Nephron progenitor cell (in vitro differentiated cells): ENCODE measurements around the gene RBBP5.

ENCODE experiments used
- DNase-seq: peaks from one replicate; pipeline ENCODE4 v3.0.0; 2021
- H3K27ac Mint-ChIP-seq: 2 replicates; pipeline ENCODE4 v1.8.0; 2021; ENCODE audit warnings: mild to moderate bottlenecking, moderate library complexity, mixed read lengths
- H3K27me3 Mint-ChIP-seq: 2 replicates; pipeline ENCODE4 v1.8.0; 2021; ENCODE audit warnings: mild to moderate bottlenecking, low read depth, mixed read lengths; ENCODE audit not compliant: poor library complexity
- H3K36me3 Mint-ChIP-seq: 2 replicates; pipeline ENCODE4 v1.8.0; 2021; ENCODE audit warnings: low read depth, mixed read lengths
- H3K4me1 Mint-ChIP-seq: 2 replicates; pipeline ENCODE4 v1.8.0; 2021; ENCODE audit warnings: mixed read lengths
- H3K4me3 Mint-ChIP-seq: 2 replicates; pipeline ENCODE4 v1.8.0; 2021; ENCODE audit warnings: mild to moderate bottlenecking, moderate library complexity, mixed read lengths
- H3K9me3 Mint-ChIP-seq: 2 replicates; pipeline ENCODE4 v1.8.0; 2021; ENCODE audit warnings: mild to moderate bottlenecking, moderate library complexity, mixed read lengths
- TF ChIP-seq, protein P1 (sequence below): fragments of 200-600 bp; sonication (generic); IDR thresholded peaks from 2 replicates; pipeline ENCODE4 v1.5.0; 2021; ENCODE audit warnings: antibody characterized with exemption

Gene RBBP5

GRCh38 chr1:205061665-205062069 is 60.1 kb downstream of the RBBP5 start:
- H3K27ac Mint-ChIP-seq: no peak overlapping the region
- H3K27me3 Mint-ChIP-seq: peaks cover 5% of the 10 kb centered on the region
- peaks cover 29% of the 10 kb centered on the region for H3K4me1 Mint-ChIP-seq
- no peak overlapping the region for H3K4me3 Mint-ChIP-seq
- peak; percentile 93 for DNase-seq
- no peaks in the 10 kb centered on the region for H3K36me3 Mint-ChIP-seq
- H3K9me3 Mint-ChIP-seq: no peaks in the 10 kb centered on the region
- TF ChIP-seq, protein P1, sequence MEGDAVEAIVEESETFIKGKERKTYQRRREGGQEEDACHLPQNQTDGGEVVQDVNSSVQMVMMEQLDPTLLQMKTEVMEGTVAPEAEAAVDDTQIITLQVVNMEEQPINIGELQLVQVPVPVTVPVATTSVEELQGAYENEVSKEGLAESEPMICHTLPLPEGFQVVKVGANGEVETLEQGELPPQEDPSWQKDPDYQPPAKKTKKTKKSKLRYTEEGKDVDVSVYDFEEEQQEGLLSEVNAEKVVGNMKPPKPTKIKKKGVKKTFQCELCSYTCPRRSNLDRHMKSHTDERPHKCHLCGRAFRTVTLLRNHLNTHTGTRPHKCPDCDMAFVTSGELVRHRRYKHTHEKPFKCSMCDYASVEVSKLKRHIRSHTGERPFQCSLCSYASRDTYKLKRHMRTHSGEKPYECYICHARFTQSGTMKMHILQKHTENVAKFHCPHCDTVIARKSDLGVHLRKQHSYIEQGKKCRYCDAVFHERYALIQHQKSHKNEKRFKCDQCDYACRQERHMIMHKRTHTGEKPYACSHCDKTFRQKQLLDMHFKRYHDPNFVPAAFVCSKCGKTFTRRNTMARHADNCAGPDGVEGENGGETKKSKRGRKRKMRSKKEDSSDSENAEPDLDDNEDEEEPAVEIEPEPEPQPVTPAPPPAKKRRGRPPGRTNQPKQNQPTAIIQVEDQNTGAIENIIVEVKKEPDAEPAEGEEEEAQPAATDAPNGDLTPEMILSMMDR: peak; percentile 82

DNA sequence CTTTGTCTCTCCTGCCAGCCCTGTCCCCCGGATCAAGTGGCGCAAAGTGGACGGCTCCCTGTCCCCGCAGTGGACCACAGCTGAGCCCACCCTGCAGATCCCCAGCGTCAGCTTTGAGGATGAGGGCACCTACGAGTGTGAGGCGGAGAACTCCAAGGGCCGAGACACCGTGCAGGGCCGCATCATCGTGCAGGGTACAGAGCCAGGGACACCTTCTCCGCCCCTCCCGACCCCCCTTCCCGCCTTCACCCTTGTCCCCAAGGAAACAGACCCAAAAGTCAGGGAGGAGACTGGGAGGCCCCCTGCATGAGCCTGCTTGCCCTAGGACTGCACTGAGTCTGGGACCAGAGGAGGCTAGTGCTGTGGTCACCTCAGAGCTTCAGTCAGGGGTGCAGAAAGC is 60.6 kb downstream of the RBBP5 start:
- TF ChIP-seq, protein P1: no peak
- DNase-seq: no peak
- Mint-ChIP-seq H3K27me3 (peaks cover 5% of the 10 kb centered on the region), H3K4me3 (no peak overlapping the region), H3K4me1 (peaks cover 29% of the 10 kb centered on the region), H3K27ac (no peak overlapping the region), H3K36me3 (no peaks in the 10 kb centered on the region), H3K9me3 (no peaks in the 10 kb centered on the region)

DNA sequence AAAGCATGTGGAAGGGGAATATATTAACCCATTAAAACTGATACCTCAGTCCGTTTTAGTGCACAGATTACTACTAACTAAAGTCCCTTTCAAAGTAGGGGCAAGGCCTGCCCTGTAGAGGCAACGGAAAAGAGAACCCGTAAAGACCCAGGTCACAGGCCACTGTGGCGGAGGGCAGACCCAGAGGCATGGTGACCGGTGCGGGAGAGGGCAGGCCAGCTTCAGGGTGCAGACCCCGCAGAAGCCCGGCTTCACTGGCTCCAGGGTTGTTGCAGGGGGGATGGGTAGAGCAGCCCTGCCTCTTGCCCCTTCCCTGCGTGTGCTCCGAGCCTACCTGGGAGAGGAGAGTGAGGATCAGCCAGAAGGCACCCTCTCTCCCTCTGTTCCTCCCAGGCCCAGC is 61.0 kb downstream of the RBBP5 start:
- Mint-ChIP-seq H3K27me3 (peaks cover under 1% of the 10 kb centered on the region), H3K27ac (no peak overlapping the region), H3K4me3 (no peak overlapping the region), H3K4me1 (peaks cover 29% of the 10 kb centered on the region), H3K9me3 (no peaks in the 10 kb centered on the region), H3K36me3 (no peaks in the 10 kb centered on the region)
- TF ChIP-seq, protein P1: no peak
- no peak for DNase-seq

- H3K27ac Mint-ChIP-seq: no peak overlapping the region
- H3K4me3 Mint-ChIP-seq: no peak overlapping the region
Measured at GRCh38 chr1:205059660-205060059, 62.1 kb downstream of the RBBP5 start.

DNA sequence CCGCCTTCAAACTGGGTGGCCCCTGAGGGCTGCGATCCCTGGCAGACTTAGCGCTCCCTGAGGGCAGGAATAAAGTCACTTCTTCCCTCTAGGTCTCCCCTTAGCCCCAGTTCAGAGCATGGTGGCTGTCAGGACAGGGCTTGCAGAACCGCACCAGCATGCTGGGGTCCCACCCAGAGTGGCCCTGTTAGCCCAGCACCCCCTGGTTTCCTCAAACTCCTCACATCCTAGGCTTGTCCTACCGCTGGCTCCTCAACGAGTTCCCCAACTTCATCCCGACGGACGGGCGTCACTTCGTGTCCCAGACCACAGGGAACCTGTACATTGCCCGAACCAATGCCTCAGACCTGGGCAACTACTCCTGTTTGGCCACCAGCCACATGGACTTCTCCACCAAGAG is 62.9 kb downstream of the RBBP5 start:
- H3K4me1 Mint-ChIP-seq: peaks cover 21% of the 10 kb centered on the region
- no peak overlapping the region for H3K4me3 Mint-ChIP-seq
- H3K9me3 Mint-ChIP-seq: no peaks in the 10 kb centered on the region
- H3K27ac Mint-ChIP-seq: no peak overlapping the region
- peaks cover 17% of the 10 kb centered on the region for H3K27me3 Mint-ChIP-seq
- H3K36me3 Mint-ChIP-seq: no peaks in the 10 kb centered on the region
- DNase-seq: no peak
- TF ChIP-seq, protein P1: no peak

More at GRCh38 chr1:205059660-205060059, 62.1 kb downstream of the RBBP5 start:
- no peak for DNase-seq
- Mint-ChIP-seq H3K27me3 (peaks cover 10% of the 10 kb centered on the region), H3K4me1 (peaks cover 29% of the 10 kb centered on the region), H3K36me3 (no peaks in the 10 kb centered on the region), H3K9me3 (no peaks in the 10 kb centered on the region)
- TF ChIP-seq, protein P1: no peak

DNA sequence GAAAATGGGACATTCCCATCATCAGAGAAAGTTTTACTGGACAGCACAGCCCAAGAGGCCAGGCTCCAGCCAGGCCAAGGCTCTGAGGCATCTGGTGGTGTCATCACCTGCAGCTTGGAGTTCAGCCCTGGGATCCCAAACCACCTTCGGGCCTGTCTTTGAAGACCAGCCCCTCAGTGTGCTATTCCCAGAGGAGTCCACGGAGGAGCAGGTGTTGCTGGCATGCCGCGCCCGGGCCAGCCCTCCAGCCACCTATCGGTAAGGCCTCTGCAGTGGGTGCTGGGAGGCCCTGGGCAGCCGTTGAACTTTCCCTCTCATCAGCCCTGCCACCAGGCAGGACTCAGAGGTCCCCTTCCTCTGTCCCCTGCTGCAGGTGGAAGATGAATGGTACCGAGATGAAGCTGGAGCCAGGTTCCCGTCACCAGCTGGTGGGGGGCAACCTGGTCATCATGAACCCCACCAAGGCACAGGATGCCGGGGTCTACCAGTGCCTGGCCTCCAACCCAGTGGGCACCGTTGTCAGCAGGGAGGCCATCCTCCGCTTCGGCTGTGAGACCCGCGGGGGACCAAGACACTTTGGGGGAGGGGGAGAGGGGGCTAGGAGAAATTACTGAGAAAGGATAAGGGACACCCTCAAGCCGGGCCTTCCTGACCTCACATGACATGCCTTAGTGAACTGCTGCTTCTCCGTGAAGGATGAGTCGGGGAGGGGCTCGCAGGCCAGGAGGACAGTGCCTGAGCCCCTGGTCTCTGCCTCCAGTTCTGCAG is 63.8 kb downstream of the RBBP5 start:
- TF ChIP-seq, protein P1: no peak
- DNase-seq: no peak
- H3K4me3 Mint-ChIP-seq: no peak overlapping the region
- no peaks in the 10 kb centered on the region for H3K36me3 Mint-ChIP-seq
- peaks cover 15% of the 10 kb centered on the region for H3K4me1 Mint-ChIP-seq
- peaks cover 23% of the 10 kb centered on the region for H3K27me3 Mint-ChIP-seq
- no peaks in the 10 kb centered on the region for H3K9me3 Mint-ChIP-seq
- H3K27ac Mint-ChIP-seq: no peak overlapping the region
